KBM-7 (cell line): ENCODE data around the gene RAB32.

ENCODE experiments used
- DNase-seq: peaks from one replicate; pipeline ENCODE4 v3.0.0-alpha.2; 2015
- in situ Hi-C: fragments of 300-500 bp; cut with MboI; formaldehyde crosslinking; loops from 2 replicates; pipeline ENCODE4 v1.14.3; 2020; ENCODE audit warnings: low sequenced_read_pairs, low pct_unique_long_range_greater_than_20kb, mixed read lengths

RAB32 gene

DNA sequence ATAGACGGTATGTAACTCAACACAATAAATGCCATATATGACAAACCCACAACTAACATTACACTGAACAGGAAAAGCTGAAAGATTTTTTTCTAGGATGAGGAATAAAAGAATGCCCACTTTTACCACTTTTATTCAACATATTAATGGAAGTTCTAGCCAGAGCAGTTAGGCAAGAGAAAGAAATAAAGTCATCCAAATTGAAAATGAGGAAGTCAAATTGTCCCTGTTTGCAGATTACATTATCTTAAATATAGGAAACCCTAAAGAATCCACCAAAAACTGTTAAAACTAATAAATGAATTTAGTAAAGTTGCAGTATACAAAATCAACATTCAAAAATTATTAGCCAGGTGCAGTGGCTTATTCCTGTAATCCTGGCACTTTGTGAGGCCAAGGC, 30.6 kb downstream of the RAB32 start:
- in situ Hi-C loops, result no loop called here
- no peak for DNase-seq

DNA sequence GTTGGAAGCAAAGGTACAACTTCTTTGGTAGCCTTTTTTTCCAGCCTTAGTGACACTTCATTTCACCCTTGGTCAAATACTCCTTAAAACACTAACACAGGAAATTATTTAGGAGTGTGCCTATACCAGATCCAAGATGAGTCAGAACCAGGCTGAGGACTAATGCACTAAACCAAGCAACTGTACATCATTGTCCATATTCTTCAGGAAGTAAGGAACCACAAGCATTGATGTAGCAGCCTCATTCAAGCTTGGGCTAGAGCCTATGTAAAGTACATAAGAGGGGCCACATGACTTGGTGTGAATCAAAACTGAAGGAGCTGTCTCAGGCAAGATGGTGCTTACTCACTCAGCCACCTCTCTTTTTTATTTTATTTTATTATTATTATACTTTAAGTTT, 34.4 kb downstream of the RAB32 start:
- DNase-seq, result no peak
- in situ Hi-C loops, result no loop called here

DNA sequence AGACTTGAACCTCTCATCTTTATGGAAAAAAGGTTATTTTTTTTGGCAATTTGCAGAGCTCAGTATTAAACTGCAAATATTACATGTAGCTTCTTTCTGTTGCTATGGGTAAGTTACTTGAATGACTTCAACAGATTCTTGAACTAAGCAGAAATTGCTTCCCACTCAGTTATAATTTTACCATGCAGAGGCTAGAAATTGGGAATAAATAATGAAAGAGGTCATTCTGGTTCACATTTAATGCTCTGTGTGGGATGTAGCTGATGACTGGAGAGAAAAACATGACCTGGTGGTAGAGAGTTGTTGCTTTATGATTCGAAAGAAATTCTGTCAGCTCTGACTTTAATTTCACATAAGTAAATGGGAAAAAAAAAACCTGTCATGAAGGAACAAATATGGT, 38.3 kb downstream of the RAB32 start:
- in situ Hi-C loops, result no loop called here
- DNase-seq, result no peak

DNA sequence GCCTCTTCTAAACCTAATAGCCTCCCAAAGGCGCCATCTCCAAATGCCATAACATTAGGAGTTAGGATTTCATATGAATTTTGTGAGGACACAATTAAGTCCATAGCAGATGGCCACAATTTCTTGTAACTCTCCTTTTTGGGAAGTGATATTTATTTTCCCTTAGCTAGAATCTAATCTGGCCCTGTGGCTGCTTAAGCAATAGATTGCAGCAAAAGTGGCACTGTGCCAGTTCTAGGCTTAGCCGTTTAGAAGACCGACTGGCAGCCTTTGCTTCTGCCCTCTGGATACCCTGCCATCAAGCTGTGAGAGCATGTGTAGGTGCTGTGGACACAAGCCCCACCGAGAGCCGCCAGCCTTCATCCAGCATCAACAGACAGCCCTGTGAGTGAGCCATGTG, 39.2 kb downstream of the RAB32 start:
- DNase-seq, result no peak
- in situ Hi-C loops, result no loop called here

DNA sequence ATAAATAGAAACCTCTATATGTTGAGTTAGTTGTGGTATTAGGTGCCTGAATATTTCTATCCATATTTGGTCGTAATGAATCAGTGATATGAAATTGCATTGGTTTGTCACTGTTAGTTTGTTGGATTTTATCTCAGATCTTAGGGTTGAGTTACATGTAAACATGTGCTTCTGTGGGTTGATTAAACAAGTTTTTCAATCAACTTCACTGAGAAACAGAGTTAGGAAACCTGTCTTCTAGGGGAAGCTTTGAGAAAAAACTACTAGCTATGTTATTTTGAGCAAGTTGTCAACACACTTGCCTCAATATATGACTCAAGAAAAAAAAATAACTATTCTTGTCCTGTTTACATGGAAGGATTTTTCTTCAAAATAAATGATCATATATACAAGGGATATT, 40.3 kb downstream of the RAB32 start:
- in situ Hi-C loops, result no loop called here
- no peak for DNase-seq

DNA sequence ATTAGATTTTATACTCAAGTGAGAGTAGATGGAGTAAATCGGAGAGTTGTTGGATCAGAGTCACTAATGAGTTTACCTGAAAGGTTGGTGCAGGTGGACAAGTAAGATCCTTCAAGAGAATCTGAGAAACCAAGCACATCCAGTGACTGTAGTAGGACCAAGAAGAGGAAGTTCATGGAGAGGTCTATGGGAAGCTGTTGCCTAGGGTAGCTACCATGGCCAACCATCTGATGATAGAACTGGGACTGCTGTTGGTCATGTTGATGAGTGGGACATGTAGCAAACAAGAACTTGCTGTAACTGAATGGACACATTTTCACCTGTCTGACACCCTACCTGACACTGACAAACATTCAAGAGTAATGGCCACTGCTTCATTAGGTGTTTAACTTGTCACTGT, 43.8 kb downstream of the RAB32 start:
- DNase-seq, result no peak
- in situ Hi-C loops, result no loop called here

DNA sequence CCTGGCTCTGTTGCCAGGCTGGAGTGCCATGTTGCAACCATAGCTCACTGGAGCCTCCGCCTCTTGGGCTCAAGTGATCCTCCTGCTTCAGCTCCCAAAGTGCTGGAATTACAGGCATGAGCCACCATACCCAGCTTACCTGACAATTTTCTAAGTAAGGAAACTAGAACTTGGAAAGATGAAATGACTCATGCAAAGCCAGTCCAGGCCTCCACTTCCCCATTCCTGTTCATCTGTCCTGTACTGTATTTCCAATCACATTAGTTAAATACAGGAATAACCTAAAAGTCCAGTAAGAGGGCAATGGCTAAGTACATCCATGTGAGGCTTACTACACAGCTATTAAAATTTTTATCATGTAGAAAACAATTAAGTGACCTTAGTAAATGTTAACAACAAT, 46.9 kb downstream of the RAB32 start:
- no peak for DNase-seq
- in situ Hi-C loops, result no loop called here

DNA sequence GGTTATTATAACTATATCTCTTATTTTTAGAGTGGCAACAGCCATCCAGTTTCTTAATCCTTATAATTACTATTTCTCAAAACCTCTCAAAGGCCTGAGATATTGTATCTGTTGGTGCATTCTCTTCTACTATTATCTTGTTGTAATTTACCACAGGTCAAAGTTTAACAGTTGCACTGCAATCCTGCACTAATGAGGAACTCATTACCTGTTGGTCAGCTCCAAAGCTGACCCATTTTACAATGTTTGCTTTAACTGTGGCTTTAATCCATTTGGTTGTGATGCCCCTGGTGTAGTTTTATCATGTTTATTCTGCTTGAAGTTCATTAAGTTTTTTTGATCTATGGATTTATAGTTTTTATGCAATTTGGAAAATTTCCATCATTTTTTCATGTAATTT, 48.8 kb downstream of the RAB32 start:
- in situ Hi-C loops, result no loop called here
- DNase-seq, result no peak

DNA sequence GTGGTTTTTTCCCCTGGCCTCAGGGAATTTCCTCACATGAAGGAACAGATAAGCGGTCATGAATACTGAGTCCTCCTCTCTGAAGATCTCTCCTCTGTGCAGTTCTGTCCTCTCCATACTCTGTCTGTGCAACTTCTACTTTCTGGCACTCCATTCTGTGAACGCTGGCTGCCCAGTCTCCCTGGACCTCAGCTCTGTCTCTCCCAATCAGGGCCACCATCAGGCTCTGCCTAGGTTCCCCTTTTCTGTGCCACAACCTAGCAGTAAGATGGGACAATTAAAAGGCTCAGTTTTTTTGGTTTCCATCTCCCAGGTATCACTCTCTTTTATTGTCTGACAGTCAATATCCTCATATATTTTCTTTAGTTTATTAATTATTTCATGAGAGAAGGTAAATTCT, 50.4 kb downstream of the RAB32 start:
- DNase-seq, result peak; percentile 34
- in situ Hi-C loops, result no loop called here

DNA sequence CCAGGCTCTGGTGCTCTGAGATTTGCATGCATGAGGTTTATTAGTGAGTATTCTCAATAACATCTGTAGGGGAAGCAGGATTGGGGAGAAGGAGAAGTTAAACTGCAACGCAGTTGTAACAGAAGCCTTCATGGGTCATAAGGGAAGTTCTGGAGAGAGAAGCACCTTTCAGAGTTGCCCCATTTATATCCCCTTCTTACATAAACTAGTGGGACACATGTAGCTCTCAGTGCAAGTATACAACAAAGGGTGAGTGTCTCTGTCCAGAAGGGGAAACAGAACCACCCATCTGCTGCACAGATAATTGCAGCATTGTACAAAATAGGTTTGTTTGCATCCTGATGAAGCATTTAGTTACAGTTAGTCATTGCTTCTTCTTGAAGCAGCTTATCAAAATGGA, 50.9 kb downstream of the RAB32 start:
- in situ Hi-C loops, result no loop called here
- DNase-seq, result peak; percentile 9

DNA sequence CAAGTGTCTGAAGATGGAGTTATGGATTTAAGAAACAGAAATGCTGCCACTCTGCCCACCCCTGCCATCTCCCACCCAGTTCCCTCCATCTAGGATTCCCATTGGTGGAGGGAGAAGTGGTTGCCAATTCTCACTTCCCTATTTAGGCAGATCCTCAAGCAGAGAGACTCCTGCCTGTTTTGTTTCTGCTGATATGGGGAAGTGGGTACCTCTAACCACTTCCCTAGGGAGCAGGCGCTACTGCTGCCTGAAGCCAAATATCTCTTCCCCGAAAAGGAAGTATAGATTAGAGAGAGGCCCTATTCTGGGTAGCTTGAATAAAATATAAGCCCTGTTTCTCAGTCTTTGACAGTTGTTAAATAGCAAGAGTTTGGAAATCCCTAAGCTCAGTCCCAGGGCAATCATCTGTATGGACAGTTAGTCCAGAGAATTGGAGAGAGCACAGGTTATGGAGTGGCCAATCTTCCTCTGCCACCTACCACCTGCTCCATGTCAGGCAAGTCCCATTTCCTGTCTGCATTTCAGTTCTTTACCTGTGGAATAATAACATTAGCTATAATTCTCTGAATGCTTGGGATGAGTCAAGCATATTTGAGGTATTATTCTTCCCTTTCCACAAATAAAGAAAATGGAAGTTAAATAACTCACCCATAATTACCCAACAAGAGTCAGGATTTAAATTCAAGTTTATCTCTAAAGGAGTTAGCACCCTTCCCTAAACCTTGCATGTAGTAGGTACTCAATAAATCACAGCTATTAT, 52.5 kb downstream of the RAB32 start:
- DNase-seq, result peak; percentile 88
- in situ Hi-C loops, result no loop called here

DNA sequence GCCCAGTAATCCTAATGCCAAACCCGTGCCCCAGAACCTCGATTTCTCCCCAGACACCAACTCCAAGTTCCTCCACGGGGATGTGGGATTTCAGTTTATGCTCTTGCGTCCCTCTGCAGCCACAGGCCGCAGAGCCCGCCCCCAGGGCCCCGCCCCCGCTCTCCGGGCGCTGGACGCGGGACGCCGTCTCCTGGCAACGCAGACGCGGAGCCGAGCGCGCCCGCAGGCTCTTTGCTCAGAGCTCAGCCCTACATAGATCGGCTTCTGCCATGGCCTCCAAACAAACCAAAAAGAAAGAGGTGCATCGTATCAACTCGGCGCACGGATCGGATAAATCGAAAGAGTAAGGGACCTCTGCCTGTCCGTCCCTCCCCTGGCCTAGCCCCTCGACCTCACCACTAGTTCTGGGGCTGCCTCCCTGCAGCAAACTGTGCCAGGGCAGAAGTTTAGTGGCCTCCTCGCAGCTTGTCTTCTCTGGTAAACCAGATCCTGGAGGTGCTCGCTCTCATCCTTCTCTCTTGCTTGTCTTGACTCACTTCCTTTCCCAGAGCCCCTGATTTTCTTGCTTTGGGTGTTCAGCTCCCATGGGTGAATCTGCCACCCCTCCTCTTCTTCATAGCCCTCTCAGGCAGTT, 55.3 kb downstream of the RAB32 start, which contains the start of gene ADGB:
Gene ADGB, plus strand, starts transcription at position 201 of the 634 bp plus-strand sequence. Its CDS starts 69 bp downstream, at position 270.
- peak; percentile 59 for DNase-seq
- in situ Hi-C loops, result no loop called here

DNA sequence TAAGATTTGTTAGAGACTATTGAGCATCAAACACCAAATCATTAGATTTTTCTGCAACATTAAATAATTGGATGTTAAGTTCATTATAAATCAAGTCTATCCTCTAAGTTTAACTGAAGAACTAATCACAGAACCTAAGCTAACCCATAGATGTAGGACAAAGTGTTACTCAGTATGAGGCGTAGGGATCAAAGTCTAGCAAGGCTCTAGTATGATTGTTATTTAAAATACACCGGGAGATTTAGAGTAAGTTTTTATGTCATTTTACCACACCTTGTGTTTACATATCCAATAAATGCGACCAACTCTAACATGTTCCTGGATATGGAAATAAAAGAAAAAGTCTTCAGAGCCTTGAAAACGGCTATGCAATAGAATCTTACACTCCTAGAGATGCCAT, 57.7 kb downstream of the RAB32 start:
- in situ Hi-C loops, result no loop called here
- no peak for DNase-seq

DNA sequence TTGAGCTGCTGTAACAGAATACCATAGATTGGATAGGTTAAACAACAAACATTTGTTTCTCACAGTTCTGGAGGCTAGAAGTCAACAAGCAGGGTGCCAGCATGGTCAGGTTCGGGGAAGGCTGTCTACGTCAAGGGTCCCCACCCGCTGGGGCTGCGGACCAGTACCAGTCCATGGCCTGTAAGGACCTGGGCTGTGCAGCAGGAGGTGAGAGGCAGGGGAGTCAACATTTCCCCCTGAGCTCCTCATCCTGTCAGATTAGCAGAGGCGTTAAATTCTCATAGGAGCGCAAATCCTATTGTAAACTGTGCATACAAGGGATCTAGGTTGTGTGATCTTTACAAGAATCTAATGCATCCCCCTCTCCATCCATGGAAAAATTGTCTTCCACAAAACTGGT, 58.9 kb downstream of the RAB32 start:
- in situ Hi-C loops, result no loop called here

More for the DNA sequence above, 58.9 kb downstream of the RAB32 start:
- DNase-seq, result no peak
